H1 (cell line): ENCODE data around the gene UBE2H. TPM values are rescaled to one million over a fixed set of nuclear protein-coding genes. Genes with fewer than 3 reads are reported as not detected.

Experiments used
- CTCF ChIA-PET: fragments of 300-600 bp; sonication (Branson Sonifier 250); formaldehyde crosslinking; loops from one replicate; lab custom pipeline; 2021; ENCODE audit not compliant: partially characterized antibody; lab: Charles Lee
- POLR2A ChIA-PET: fragments of 300-600 bp; sonication (Branson Sonifier 250); formaldehyde crosslinking; loops from one replicate; lab custom pipeline; 2021; ENCODE audit warnings: inconsistent platforms; ENCODE audit not compliant: partially characterized antibody; lab: Charles Lee
- DNase-seq, 2 experiments: peaks; one replicate each; pipeline versions ENCODE4 v3.0.0 to v3.0.0-alpha.2; 2010 to 2022; ENCODE audit warnings: low spot score in 2 of 2, low read depth in 1 of 2, mixed read lengths in 1 of 2
- FAIRE-seq: peaks from 2 replicates; lab custom pipeline; 2011; peaks lifted over from hg19 to GRCh38; lab: Jason Lieb, UNC
- H2AFZ ChIP-seq: 2 replicates; pipeline ENCODE4 v1.8.1; 2012; ENCODE audit warnings: low read length, inconsistent platforms
- H2AK5ac ChIP-seq: 2 replicates; pipeline ENCODE4 v1.6.1; 2013; ENCODE audit warnings: low read depth, low read length
- H2BK120ac ChIP-seq: replicated peaks from 2 replicates; pipeline ENCODE3; 2013; ENCODE audit warnings: low read depth, low read length, inconsistent platforms
- H2BK12ac ChIP-seq: 2 replicates; pipeline ENCODE4 v1.6.1; 2013; ENCODE audit warnings: low read depth, low read length
- H2BK15ac ChIP-seq: 2 replicates; pipeline ENCODE4 v1.6.1; 2013; ENCODE audit warnings: low read length
- H2BK20ac ChIP-seq: 2 replicates; pipeline ENCODE4 v1.6.1; 2013; ENCODE audit warnings: low read length
- H2BK5ac ChIP-seq: 2 replicates; pipeline ENCODE4 v1.6.1; 2013; ENCODE audit warnings: low read depth, low read length
- H3K14ac ChIP-seq: 2 replicates; pipeline ENCODE4 v1.6.1; 2013; ENCODE audit warnings: inconsistent platforms; ENCODE audit not compliant: insufficient read length
- H3K18ac ChIP-seq: 2 replicates; pipeline ENCODE4 v1.6.1; 2013; ENCODE audit warnings: low read length; ENCODE audit errors: extremely low read depth
- H3K23ac ChIP-seq: 2 replicates; pipeline ENCODE4 v1.6.1; 2013; ENCODE audit warnings: inconsistent platforms; ENCODE audit not compliant: insufficient read length
- H3K23me2 ChIP-seq: 2 replicates; pipeline ENCODE4 v1.6.1; 2013; ENCODE audit warnings: low read depth, low read length
- H3K27ac ChIP-seq: 2 replicates; pipeline ENCODE4 v1.6.1; 2011; ENCODE audit warnings: low read depth, low read length, inconsistent platforms
- H3K27me3 ChIP-seq, 4 experiments: replicated peaks in 1 of 4; 1 replicate in 1 of 4; 2 replicates in 3 of 4; pipeline versions ENCODE4 v1.6.1 to v1.8.1; 2011 to 2013; ENCODE audit warnings: low read length in 3 of 4, mild to moderate bottlenecking in 3 of 4, inconsistent platforms in 2 of 4, mixed read lengths in 2 of 4, moderate library complexity in 1 of 4; ENCODE audit not compliant: control insufficient read depth in 3 of 4, insufficient read depth in 3 of 4; ENCODE audit errors: extremely low read depth in 1 of 4
- H3K36me3 ChIP-seq, 4 experiments: 2 replicates each; pipeline versions ENCODE4 v1.6.1 to v1.8.1; 2011 to 2013; ENCODE audit warnings: mild to moderate bottlenecking in 4 of 4, low read length in 3 of 4, moderate library complexity in 2 of 4, control low read depth in 1 of 4, inconsistent platforms in 1 of 4; ENCODE audit not compliant: insufficient read depth in 4 of 4, control insufficient read depth in 2 of 4
- H3K4ac ChIP-seq: replicated peaks from 2 replicates; pipeline ENCODE3; 2013; ENCODE audit warnings: low read length, low read depth, mixed read lengths, inconsistent platforms; ENCODE audit not compliant: insufficient read length
- H3K4me1 ChIP-seq, 4 experiments: replicated peaks in 1 of 4; 1 replicate in 1 of 4; 2 replicates in 3 of 4; pipeline versions ENCODE4 v1.6.1 to v1.8.1; 2011 to 2013; ENCODE audit warnings: low read length in 3 of 4, inconsistent platforms in 2 of 4, mixed read lengths in 1 of 4; ENCODE audit not compliant: insufficient read depth in 4 of 4, control insufficient read depth in 3 of 4
- H3K4me2 ChIP-seq, 2 experiments: 2 replicates each; pipeline versions ENCODE4 v1.6.1 to v1.8.1; 2011 to 2013; ENCODE audit warnings: low read depth in 2 of 2, low read length in 2 of 2, control low read depth in 1 of 2, inconsistent platforms in 1 of 2, mild to moderate bottlenecking in 1 of 2; ENCODE audit not compliant: insufficient read depth in 1 of 2
- H3K4me3 ChIP-seq, 4 experiments: fragments of 200-600, 300-600 bp in 1 of 4; sonication (generic), shearing (Covaris generic), sonication (Bioruptor Twin) in 1 of 4; 2 replicates each; pipeline versions ENCODE4 v1.5.1 to v1.8.1; 2011 to 2016; ENCODE audit warnings: low read length in 4 of 4, low read depth in 3 of 4, control low read depth in 2 of 4, inconsistent platforms in 2 of 4, mild to moderate bottlenecking in 2 of 4, mixed read lengths in 1 of 4, moderate library complexity in 1 of 4; ENCODE audit not compliant: insufficient read depth in 2 of 4; ENCODE audit errors: extremely low read depth in 1 of 4
- H3K56ac ChIP-seq: replicated peaks from 2 replicates; pipeline ENCODE3; 2013; ENCODE audit warnings: low read depth, mild to moderate bottlenecking, mixed read lengths, low read length, inconsistent platforms; ENCODE audit not compliant: insufficient read length
- H3K79me1 ChIP-seq: 2 replicates; pipeline ENCODE4 v1.6.1; 2013; ENCODE audit warnings: low read depth, low read length, control low read depth
- H3K79me2 ChIP-seq, 2 experiments: 2 replicates each; pipeline versions ENCODE4 v1.6.1 to v1.8.1; 2012 to 2013; ENCODE audit warnings: low read length in 2 of 2, mild to moderate bottlenecking in 2 of 2, inconsistent platforms in 1 of 2; ENCODE audit not compliant: insufficient read depth in 2 of 2, control insufficient read depth in 1 of 2
- H3K9ac ChIP-seq, 4 experiments: replicated peaks in 1 of 4; 1 replicate in 1 of 4; 2 replicates in 3 of 4; pipeline versions ENCODE4 v1.6.1 to v1.8.1; 2011 to 2013; ENCODE audit warnings: low read depth in 3 of 4, low read length in 3 of 4, control low read depth in 2 of 4, mild to moderate bottlenecking in 2 of 4, moderate library complexity in 2 of 4, inconsistent platforms in 1 of 4; ENCODE audit errors: extremely low read depth in 1 of 4
- H3K9me3 ChIP-seq, 2 experiments: 2 replicates each; pipeline versions ENCODE4 v1.6.1 to v1.8.1; 2012 to 2013; ENCODE audit warnings: mild to moderate bottlenecking in 2 of 2, moderate library complexity in 2 of 2, control low read depth in 1 of 2, inconsistent platforms in 1 of 2, low read depth in 1 of 2, low read length in 1 of 2, mixed read lengths in 1 of 2; ENCODE audit not compliant: insufficient read depth in 2 of 2
- H4K20me1 ChIP-seq, 2 experiments: replicated peaks in 1 of 2; 2 replicates each; pipeline versions ENCODE3 to v1.8.1; 2011 to 2013; ENCODE audit warnings: inconsistent platforms in 2 of 2, low read length in 2 of 2, mild to moderate bottlenecking in 1 of 2; ENCODE audit not compliant: insufficient read depth in 2 of 2, control insufficient read depth in 1 of 2
- H4K5ac ChIP-seq: 2 replicates; pipeline ENCODE4 v1.6.1; 2013; ENCODE audit warnings: low read length, low read depth, mixed read lengths, inconsistent platforms; ENCODE audit not compliant: insufficient read length
- H4K8ac ChIP-seq: 2 replicates; pipeline ENCODE4 v1.8.0; 2013; ENCODE audit warnings: mild to moderate bottlenecking, moderate library complexity, low read length, inconsistent platforms; ENCODE audit not compliant: insufficient read depth; ENCODE audit errors: extremely low read depth
- H4K91ac ChIP-seq: replicated peaks from 2 replicates; pipeline ENCODE3; 2013; ENCODE audit warnings: low read length, mixed read lengths, inconsistent platforms; ENCODE audit not compliant: insufficient read length
- ATF3 ChIP-seq: IDR thresholded peaks from 2 replicates; pipeline ENCODE4 v1.6.1; 2011; ENCODE audit warnings: low read depth, mild to moderate bottlenecking, low read length; ENCODE audit not compliant: insufficient read depth
- CTCF ChIP-seq, 3 experiments: IDR thresholded peaks; 1 replicate in 2 of 3; 2 replicates in 1 of 3; pipeline versions ENCODE4 v1.5.1 to v1.6.1; 2011; ENCODE audit warnings: low read length in 3 of 3, mild to moderate bottlenecking in 3 of 3, inconsistent platforms in 2 of 3, low read depth in 1 of 3, moderate library complexity in 1 of 3; ENCODE audit not compliant: insufficient read depth in 1 of 3; ENCODE audit errors: control extremely low read depth in 1 of 3
- KDM1A ChIP-seq: fragments of 200-600, 300-600 bp; sonication (generic); IDR thresholded peaks from 2 replicates; pipeline ENCODE4 v1.7.1; 2016; ENCODE audit warnings: mild to moderate bottlenecking, low read length, borderline replicate concordance
- NANOG ChIP-seq: IDR thresholded peaks from 2 replicates; pipeline ENCODE4 v1.6.1; 2011; ENCODE audit warnings: low read length, low read depth, mild to moderate bottlenecking, inconsistent platforms; ENCODE audit not compliant: insufficient read depth, poor library complexity, severe bottlenecking
- POU5F1 ChIP-seq: IDR thresholded peaks from 2 replicates; pipeline ENCODE4 v1.6.1; 2011; ENCODE audit warnings: low read depth, mild to moderate bottlenecking, low read length, moderate library complexity
- TEAD4 ChIP-seq: IDR thresholded peaks from 2 replicates; pipeline ENCODE4 v1.6.1; 2012; ENCODE audit warnings: low read depth, low read length, inconsistent platforms, mixed read lengths
- USF2 ChIP-seq: IDR thresholded peaks from 2 replicates; pipeline ENCODE4 v1.6.1; 2011; ENCODE audit warnings: low read length, improper control_type of control experiment
- WGBS, 2 experiments: shearing (Covaris generic) in 1 of 2; methylation state at CpG; one replicate each; pipeline versions ENCODE4 v1.1.6 to v1.1.7; 2013 to 2015; ENCODE audit warnings: low lambda C conversion rate in 2 of 2, mixed read lengths in 2 of 2, inconsistent platforms in 1 of 2, low coverage in 1 of 2, missing lambda C conversion rate in 1 of 2; ENCODE audit not compliant: insufficient replicate concordance in 2 of 2, insufficient coverage in 1 of 2, insufficient read length in 1 of 2; ENCODE audit errors: extremely low coverage in 1 of 2, missing lambda C conversion rate in 1 of 2; 5-methylcytosine and 5-hydroxymethylcytosine counted together
- polyA plus RNA-seq, 7 experiments: library from polyadenylated mRNA; depleted of rRNA in 3 of 7; stranded (reverse) in 5 of 7; unstranded in 2 of 7; fragments of >200 nt in 5 of 7; fragments of 200-250 nt in 2 of 7; gene quantifications; 1 replicate in 5 of 7; 2 replicates in 1 of 7; 4 replicates in 1 of 7; pipeline versions ENCODE4 v1.2.1 to v1.2.3, GENCODE V29; 2011 to 2013; ENCODE audit warnings: missing spikeins in 2 of 7, mixed read lengths in 2 of 7
- total RNA-seq: library from RNA; stranded (reverse); fragmentation: NEBNext Ultra II Directional; extraction: Animal tissue kit (Norgen Biotek cat#: 25700); gene quantifications from 2 replicates; pipeline ENCODE4 v1.2.1, GENCODE V29; 2021

UBE2H gene
- total and polyA plus RNA-seq, 2 of the 8 experiments (the other 6 are each of a cell fraction or from before 2014, with no cell fraction given) = 30.6 to 62.2 TPM

GRCh38 chr7:129968592-129969383, 16.0 kb upstream of the UBE2H start:
- no peak overlapping the region for H2BK12ac ChIP-seq
- H3K27me3 ChIP-seq = no peaks in the 10 kb centered on the region
- H4K5ac ChIP-seq = no peak overlapping the region
- H3K79me1 ChIP-seq = no peaks in the 10 kb centered on the region
- no peaks in the 10 kb centered on the region for H3K23me2 ChIP-seq
- 90% methylated on average over 11 of the region's 11 CpGs; no CpG with 5 or more reads in 1 of the 2 experiments for WGBS, 2 experiments
- no peak overlapping the region for H3K27ac ChIP-seq
- H3K4me3 ChIP-seq = no peak overlapping the region
- no peak overlapping the region; the same call in 1 of the 2 replicates for H4K8ac ChIP-seq
- ChIA-PET CTCF (interaction anchor here (0.8 to 2.2 kb wide), 3 partner anchors 9 to 106 kb away, joined by 3 to 5 read pairs (median 3); no protein-coding TSS in a partner anchor), POLR2A (interaction anchor here (0.7 to 1.0 kb wide), 2 partner anchors 11 to 20 kb away, joined by 3 read pairs; no protein-coding TSS in a partner anchor)
- no peak overlapping the region for H3K18ac ChIP-seq
- no peaks in the 10 kb centered on the region for H4K20me1 ChIP-seq
- no peaks in the 10 kb centered on the region for H3K36me3 ChIP-seq
- no peak overlapping the region for H2BK20ac ChIP-seq
- no peak overlapping the region for H3K4me2 ChIP-seq
- no peak overlapping the region for H3K14ac ChIP-seq
- H3K4me1 ChIP-seq = no peaks in the 10 kb centered on the region
- no peak overlapping the region for H3K4ac ChIP-seq
- no peak overlapping the region for H2BK15ac ChIP-seq
- no peak overlapping the region for H2AK5ac ChIP-seq
- no peaks in the 10 kb centered on the region for H3K79me2 ChIP-seq
- no peak overlapping the region for H2BK120ac ChIP-seq
- no peak for DNase-seq
- no peak overlapping the region for H2BK5ac ChIP-seq
- no peak overlapping the region for H4K91ac ChIP-seq
- FAIRE-seq = no peak
- peak overlapping the region; percentile 61 for H2AFZ ChIP-seq
- H3K23ac ChIP-seq = no peak overlapping the region
- H3K56ac ChIP-seq = no peak overlapping the region
- H3K9ac ChIP-seq = no peak overlapping the region
- H3K9me3 ChIP-seq = no peaks in the 10 kb centered on the region
- TF ChIP-seq NANOG (no peak), TEAD4 (no peak), CTCF (IDR thresholded peaks at IDR 0.05; ENCODE audit: control extremely low read depth in 1 of 3, insufficient read depth in 1 of 3, low read depth in 1 of 3, low read length in 3 of 3) (no peak), POU5F1 (no peak), USF2 (no peak), ATF3 (no peak), KDM1A (no peak)
